NB4 (cell line): ENCODE data around the gene ARL14EP.
A peak's percentile ranks its signal among the peaks of the same experiment; 100 is the strongest.

Source experiments
- DNase-seq: peaks from one replicate; pipeline ENCODE4 v3.0.0; 2010; ENCODE audit warnings: low read depth
- H3K4me3 ChIP-seq: one replicate; pipeline ENCODE4 v1.5.1; 2011; ENCODE audit warnings: mild to moderate bottlenecking, low read depth, low read length, moderate library complexity
- MAX ChIP-seq: IDR thresholded peaks from 2 replicates; pipeline ENCODE4 v1.6.1; 2011; ENCODE audit warnings: low read depth, low read length
- MYC ChIP-seq: IDR thresholded peaks from 2 replicates; pipeline ENCODE4 v1.6.1; 2011; ENCODE audit warnings: low read depth, low read length
- POLR2A ChIP-seq: IDR thresholded peaks from 2 replicates; pipeline ENCODE4 v1.6.1; 2011; ENCODE audit warnings: mild to moderate bottlenecking; ENCODE audit not compliant: insufficient read length; ENCODE audit errors: extremely low read depth
- TF ChIP-seq, protein P1 (sequence below): IDR thresholded peaks from one replicate; pipeline ENCODE4 v1.5.1; 2012; ENCODE audit warnings: low read depth, low read length

ARL14EP gene

GRCh38 chr11:30310623-30311022 is 12.3 kb upstream of the ARL14EP start:
- DNase-seq: no peak
- H3K4me3 ChIP-seq: no peak overlapping the region
- TF ChIP-seq MAX: no peak
- TF ChIP-seq POLR2A: no peak
- TF ChIP-seq, protein P1, sequence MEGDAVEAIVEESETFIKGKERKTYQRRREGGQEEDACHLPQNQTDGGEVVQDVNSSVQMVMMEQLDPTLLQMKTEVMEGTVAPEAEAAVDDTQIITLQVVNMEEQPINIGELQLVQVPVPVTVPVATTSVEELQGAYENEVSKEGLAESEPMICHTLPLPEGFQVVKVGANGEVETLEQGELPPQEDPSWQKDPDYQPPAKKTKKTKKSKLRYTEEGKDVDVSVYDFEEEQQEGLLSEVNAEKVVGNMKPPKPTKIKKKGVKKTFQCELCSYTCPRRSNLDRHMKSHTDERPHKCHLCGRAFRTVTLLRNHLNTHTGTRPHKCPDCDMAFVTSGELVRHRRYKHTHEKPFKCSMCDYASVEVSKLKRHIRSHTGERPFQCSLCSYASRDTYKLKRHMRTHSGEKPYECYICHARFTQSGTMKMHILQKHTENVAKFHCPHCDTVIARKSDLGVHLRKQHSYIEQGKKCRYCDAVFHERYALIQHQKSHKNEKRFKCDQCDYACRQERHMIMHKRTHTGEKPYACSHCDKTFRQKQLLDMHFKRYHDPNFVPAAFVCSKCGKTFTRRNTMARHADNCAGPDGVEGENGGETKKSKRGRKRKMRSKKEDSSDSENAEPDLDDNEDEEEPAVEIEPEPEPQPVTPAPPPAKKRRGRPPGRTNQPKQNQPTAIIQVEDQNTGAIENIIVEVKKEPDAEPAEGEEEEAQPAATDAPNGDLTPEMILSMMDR: no peak
- TF ChIP-seq MYC: no peak

GRCh38 chr11:30311189-30311588 is 11.7 kb upstream of the ARL14EP start:
- TF ChIP-seq POLR2A (no peak), MAX (no peak), MYC (no peak)
- TF ChIP-seq, protein P1: no peak
- no peak for DNase-seq
- H3K4me3 ChIP-seq: no peak overlapping the region

DNA sequence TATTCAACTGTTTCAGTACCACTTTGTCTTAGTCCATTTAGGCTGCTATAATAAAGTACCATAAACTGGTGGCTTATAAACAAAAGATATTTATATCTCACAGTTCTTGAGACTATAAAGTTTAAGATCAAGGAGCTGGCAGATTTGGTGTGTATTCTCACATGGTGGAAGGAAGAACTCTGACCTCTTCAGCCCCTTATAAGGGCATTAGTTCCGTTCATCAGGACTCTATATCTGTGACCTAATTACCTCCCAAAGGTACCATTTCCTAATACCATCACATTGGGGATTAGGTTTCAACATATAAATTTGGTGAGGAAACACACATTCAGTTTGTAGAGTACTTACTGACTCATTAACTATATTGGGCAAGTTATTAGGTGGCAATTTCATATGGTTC is 10.7 kb upstream of the ARL14EP start:
- H3K4me3 ChIP-seq: no peak overlapping the region
- TF ChIP-seq MAX (no peak), MYC (no peak), POLR2A (no peak)
- TF ChIP-seq, protein P1: no peak
- DNase-seq: no peak

DNA sequence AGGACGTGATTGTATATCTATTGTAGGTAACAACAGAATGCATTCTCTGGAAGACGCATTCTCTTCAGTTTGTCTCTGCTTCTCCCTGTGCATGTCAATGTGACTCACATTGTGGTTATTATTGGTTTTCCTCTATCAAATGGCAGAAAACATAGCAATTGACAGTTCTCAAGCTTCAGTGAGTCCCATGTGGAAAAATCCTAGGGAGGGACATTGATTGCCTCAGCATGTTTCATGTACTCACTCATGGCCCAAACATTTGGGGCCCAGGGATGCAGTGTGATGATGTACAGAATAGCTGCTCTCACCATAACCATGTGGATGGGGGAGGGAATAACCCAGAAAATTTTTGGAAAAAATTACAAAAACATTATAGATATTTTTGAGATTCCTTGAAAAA is 9.3 kb upstream of the ARL14EP start:
- DNase-seq: no peak
- TF ChIP-seq, protein P1: no peak
- TF ChIP-seq MYC (no peak), POLR2A (no peak), MAX (no peak)
- no peak overlapping the region for H3K4me3 ChIP-seq

- TF ChIP-seq, protein P1: peak; percentile 25
- TF ChIP-seq MYC (no peak), MAX (no peak), POLR2A (no peak)
- H3K4me3 ChIP-seq: no peak overlapping the region
- DNase-seq: no peak
These were observed 8.3 kb upstream of the ARL14EP start for GRCh38 chr11:30314625-30315024.

GRCh38 chr11:30316237-30316636 is 6.7 kb upstream of the ARL14EP start:
- TF ChIP-seq MYC (no peak), MAX (no peak), POLR2A (no peak)
- TF ChIP-seq, protein P1: no peak
- no peak overlapping the region for H3K4me3 ChIP-seq
- no peak for DNase-seq
